CD14-positive monocyte (primary cell): Measurements from ENCODE around the gene CNPY3. TPM values are rescaled to one million over a fixed set of nuclear protein-coding genes. Genes with fewer than 3 reads are reported as not detected.
A peak's percentile ranks its signal among the peaks of the same experiment; 100 is the strongest.

Experiments
- DNase-seq, 3 donors: peaks; one replicate each; pipeline ENCODE4 v3.0.0-alpha.2; 2011 to 2022
- H2AFZ ChIP-seq: 2 replicates; pipeline ENCODE4 v1.6.0; 2012; ENCODE audit warnings: mild to moderate bottlenecking, low read depth, low read length, inconsistent platforms; ENCODE audit not compliant: insufficient read depth, poor library complexity, severe bottlenecking
- H3K27ac ChIP-seq, 2 donors: 1 replicate in 1 of 2; 2 replicates in 1 of 2; pipeline ENCODE4 v1.5.1; 2012 to 2013; ENCODE audit warnings: low read length in 2 of 2, control low read depth in 1 of 2, inconsistent platforms in 1 of 2, low read depth in 1 of 2, mild to moderate bottlenecking in 1 of 2
- H3K27me3 ChIP-seq, 2 donors: one replicate each; pipeline versions ENCODE4 v1.6.0 to v1.6.1; 2011 to 2013; ENCODE audit warnings: low read length in 2 of 2; ENCODE audit not compliant: control insufficient read depth in 2 of 2, insufficient read depth in 2 of 2
- H3K36me3 ChIP-seq, 2 donors: replicated peaks in 1 of 2; 1 replicate in 1 of 2; 2 replicates in 1 of 2; pipeline versions ENCODE4 v1.5.1 to v1.6.1; 2012 to 2013; ENCODE audit warnings: low read length in 2 of 2, control low read depth in 1 of 2, inconsistent platforms in 1 of 2, mild to moderate bottlenecking in 1 of 2; ENCODE audit not compliant: insufficient read depth in 2 of 2, control insufficient read depth in 1 of 2
- H3K4me1 ChIP-seq, 2 donors: 1 replicate in 1 of 2; 2 replicates in 1 of 2; pipeline versions ENCODE4 v1.5.1 to v1.6.1; 2012 to 2013; ENCODE audit warnings: low read length in 2 of 2, control low read depth in 1 of 2, inconsistent platforms in 1 of 2, mild to moderate bottlenecking in 1 of 2, moderate library complexity in 1 of 2; ENCODE audit not compliant: insufficient read depth in 2 of 2, control insufficient read depth in 1 of 2
- H3K4me2 ChIP-seq: replicated peaks from 2 replicates; pipeline ENCODE3; 2012; ENCODE audit warnings: low read length, moderate library complexity, mild to moderate bottlenecking; ENCODE audit not compliant: poor library complexity, severe bottlenecking; ENCODE audit errors: extremely low read depth
- H3K4me3 ChIP-seq, 3 experiments: fragments of 200-600 bp in 1 of 3; sonication (generic) in 1 of 3; replicated peaks in 1 of 3; 1 replicate in 2 of 3; 2 replicates in 1 of 3; pipeline ENCODE4 v1.5.1; 2011 to 2013; ENCODE audit warnings: low read length in 3 of 3, mild to moderate bottlenecking in 3 of 3, control low read depth in 2 of 3, low read depth in 2 of 3, inconsistent platforms in 1 of 3, moderate library complexity in 1 of 3
- H3K79me2 ChIP-seq: 2 replicates; pipeline ENCODE4 v1.6.0; 2012; ENCODE audit warnings: mild to moderate bottlenecking, control low read depth, inconsistent platforms, low read length, moderate library complexity; ENCODE audit not compliant: insufficient read depth
- H3K9ac ChIP-seq: 2 replicates; pipeline ENCODE4 v1.6.0; 2017; ENCODE audit warnings: low read length, mild to moderate bottlenecking; ENCODE audit not compliant: insufficient read depth, poor library complexity, severe bottlenecking
- H3K9me3 ChIP-seq, 2 donors: replicated peaks in 1 of 2; 1 replicate in 1 of 2; 2 replicates in 1 of 2; pipeline versions ENCODE4 v1.5.1 to v1.6.1; 2012 to 2013; ENCODE audit warnings: low read length in 2 of 2, control low read depth in 1 of 2; ENCODE audit not compliant: control insufficient read depth in 1 of 2, insufficient read depth in 1 of 2
- H4K20me1 ChIP-seq: 2 replicates; pipeline ENCODE4 v1.6.0; 2012; ENCODE audit warnings: mild to moderate bottlenecking, low read length, control low read depth, moderate library complexity; ENCODE audit not compliant: insufficient read depth
- H3K27ac Mint-ChIP-seq, 7 donors: one replicate each; pipeline ENCODE4 v1.8.0; 2020; ENCODE audit warnings: mild to moderate bottlenecking in 7 of 7, mixed read lengths in 7 of 7, moderate library complexity in 6 of 7, inconsistent platforms in 2 of 7
- H3K27me3 Mint-ChIP-seq, 3 donors: one replicate each; pipeline ENCODE4 v1.8.0; 2021 to 2022; ENCODE audit warnings: low read depth in 3 of 3, mild to moderate bottlenecking in 3 of 3, mixed read lengths in 3 of 3, moderate library complexity in 3 of 3, inconsistent platforms in 1 of 3
- H3K36me3 Mint-ChIP-seq, 2 donors: one replicate each; pipeline ENCODE4 v1.8.0; 2020; ENCODE audit warnings: mixed read lengths in 2 of 2, inconsistent platforms in 1 of 2, mild to moderate bottlenecking in 1 of 2
- H3K4me1 Mint-ChIP-seq: one replicate; pipeline ENCODE4 v1.8.0; 2020; ENCODE audit warnings: mild to moderate bottlenecking, mixed read lengths
- H3K4me3 Mint-ChIP-seq, 2 donors: one replicate each; pipeline ENCODE4 v1.8.0; 2020; ENCODE audit warnings: mild to moderate bottlenecking in 2 of 2, mixed read lengths in 2 of 2, moderate library complexity in 1 of 2
- H3K9me3 Mint-ChIP-seq, 7 donors: one replicate each; pipeline ENCODE4 v1.8.0; 2020 to 2022; ENCODE audit warnings: mixed read lengths in 7 of 7, mild to moderate bottlenecking in 6 of 7, moderate library complexity in 6 of 7, inconsistent platforms in 2 of 7
- CTCF ChIP-seq: fragments of 200-600 bp; IDR thresholded peaks from one replicate; pipeline ENCODE4 v1.8.0; 2022; ENCODE audit warnings: antibody characterized with exemption, mild to moderate bottlenecking
- WGBS: methylation state at CpG from one replicate; pipeline ENCODE4 v1.1.5; 2013; ENCODE audit warnings: missing lambda C conversion rate; ENCODE audit not compliant: insufficient coverage; 5-methylcytosine and 5-hydroxymethylcytosine counted together
- intact Hi-C, 2 donors: fragments of 100-400 bp; cut with micrococcal nuclease; formaldehyde crosslinking; loops; one replicate each; pipeline versions ENCODE4 v1.15.0 to v1.15.1; 2023
- polyA plus RNA-seq, 3 donors: library from polyadenylated mRNA; depleted of rRNA in 1 of 3; unstranded in 2 of 3; stranded (reverse) in 1 of 3; fragments of 300-500 nt in 2 of 3; fragments of >200 nt in 1 of 3; fragmentation: Illumina TruSeq in 2 of 3; gene quantifications; 1 replicate in 2 of 3; 2 replicates in 1 of 3; pipeline ENCODE4 v1.2.3, GENCODE V29; 2012 to 2021

The CNPY3 gene
- polyA plus RNA-seq, 3 donors, result 237 to 295 (median 262) TPM

DNA sequence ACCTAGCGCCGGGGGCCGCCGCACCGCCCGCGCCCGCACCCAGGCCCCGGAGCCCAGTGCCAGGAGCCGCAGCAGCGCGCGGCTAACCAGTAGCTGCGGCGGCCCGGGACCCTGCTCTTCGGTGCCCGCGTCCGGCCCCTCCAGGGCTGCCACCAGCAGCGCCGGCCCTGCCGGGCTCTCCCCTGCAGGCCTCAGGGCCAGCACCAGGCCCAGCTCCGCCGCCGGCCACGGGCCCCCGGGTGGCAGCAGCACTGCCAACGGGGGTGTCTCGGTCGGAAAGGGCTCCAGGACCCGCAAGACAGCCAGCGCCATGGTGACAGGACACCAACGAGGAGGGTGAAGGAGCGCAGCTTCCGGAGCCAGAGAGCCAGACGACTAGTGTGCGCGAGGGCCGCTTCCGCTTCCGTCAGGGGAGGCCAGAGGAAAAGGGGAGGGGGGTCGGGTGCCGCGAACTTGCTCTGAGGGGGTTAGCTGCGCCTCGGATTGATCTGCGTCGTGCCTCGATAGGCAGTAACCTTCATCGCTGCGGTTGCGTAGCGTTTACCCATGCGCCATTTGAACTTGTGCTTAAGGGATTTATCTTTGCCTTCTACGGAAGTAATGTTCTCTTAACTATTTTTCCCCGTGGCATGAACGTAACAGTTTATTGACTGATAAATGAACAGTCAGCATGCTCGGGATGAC, 49.7 kb downstream of the CNPY3 start, which contains the start of gene PEX6:
PEX6 (minus strand) TSS at position 343 of the 684 bp plus-strand sequence; CDS start at position 312, 31 bp downstream.
- Mint-ChIP-seq H3K27ac (peak within 1 kb of the TSS; percentile 89 to 96 (median 93)), H3K36me3 (peaks cover 1 to 13% of the 10 kb centered on the region in 2 donors), H3K4me1 (peaks cover 35% of the 10 kb centered on the region), H3K9me3 (no peaks in the 10 kb centered on the region), H3K27me3 (no peaks in the 10 kb centered on the region), H3K4me3 (peak within 1 kb of the TSS; percentile 94 to 96)
- no peaks in the 10 kb centered on the region for H3K9me3 ChIP-seq
- H3K9ac ChIP-seq, result peak within 1 kb of the TSS; percentile 97
- intact Hi-C loops, result loop anchor here (5.0 kb wide), 3 partner anchors 33 to 47 kb away; partner anchors contain the start of genes KLHDC3 (in 2 of the 2) and MEA1 (in 2 of the 2)
- H3K4me2 ChIP-seq, result peak within 1 kb of the TSS; percentile 97
- peaks cover 34% of the 10 kb centered on the region for H3K79me2 ChIP-seq
- under 1% methylated on average over 58 of the region's 59 CpGs for WGBS
- H3K27me3 ChIP-seq, result no peaks in the 10 kb centered on the region
- H2AFZ ChIP-seq, result peak within 1 kb of the TSS; percentile 99
- peaks cover 6% of the 10 kb centered on the region for H4K20me1 ChIP-seq
- no peak for TF ChIP-seq CTCF
- DNase-seq, result peak; percentile 72 to 84 (median 82)
- H3K4me3 ChIP-seq, result peak within 1 kb of the TSS; percentile 70 to 92 (median 91)
- peaks cover 0 to under 1% of the 10 kb centered on the region in 2 donors for H3K36me3 ChIP-seq
- peaks cover 28 to 31% of the 10 kb centered on the region in 2 donors for H3K4me1 ChIP-seq
- H3K27ac ChIP-seq, result peak within 1 kb of the TSS; percentile 47 to 93

GRCh38 chr6:42979523-42980177, 50.4 kb downstream of the CNPY3 start:
- Mint-ChIP-seq H3K27me3 (no peaks in the 10 kb centered on the region), H3K9me3 (no peaks in the 10 kb centered on the region), H3K36me3 (peaks cover 0 to 8% of the 10 kb centered on the region in 2 donors), H3K27ac (peak overlapping the region; percentile 89 to 96 (median 93)), H3K4me1 (peaks cover 35% of the 10 kb centered on the region), H3K4me3 (peak overlapping the region; percentile 94 to 96)
- Histone ChIP-seq H3K4me1 (peaks cover 29 to 32% of the 10 kb centered on the region in 2 donors), H3K27me3 (no peaks in the 10 kb centered on the region), H3K79me2 (peaks cover 35% of the 10 kb centered on the region), H2AFZ (peak overlapping the region; percentile 99), H3K36me3 (no peaks in the 10 kb centered on the region), H4K20me1 (peaks cover 6% of the 10 kb centered on the region), H3K9me3 (no peaks in the 10 kb centered on the region), H3K27ac (peak overlapping the region; percentile 32 to 93), H3K4me2 (peak overlapping the region; percentile 97), H3K9ac (peak overlapping the region; percentile 97), H3K4me3 (peak overlapping the region; percentile 70 to 92 (median 91))
- 30% methylated on average over 7 of the region's 9 CpGs for WGBS
- no peak for DNase-seq
- intact Hi-C loops, result loop anchor here (5.0 kb wide), 3 partner anchors 33 to 47 kb away; partner anchors contain the start of genes KLHDC3 (in 2 of the 2) and MEA1 (in 2 of the 2)
- TF ChIP-seq CTCF, result no peak
